Measurements from ENCODE around the gene HDX. TPM values are rescaled to one million over a fixed set of nuclear protein-coding genes. Genes with fewer than 3 reads are reported as not detected.
"Not testable (repeated sequence)": the region's sequence is repeated elsewhere in the genome, so short reads cannot be mapped to it uniquely, and the experiment has no call there.

The HDX gene, protein sequence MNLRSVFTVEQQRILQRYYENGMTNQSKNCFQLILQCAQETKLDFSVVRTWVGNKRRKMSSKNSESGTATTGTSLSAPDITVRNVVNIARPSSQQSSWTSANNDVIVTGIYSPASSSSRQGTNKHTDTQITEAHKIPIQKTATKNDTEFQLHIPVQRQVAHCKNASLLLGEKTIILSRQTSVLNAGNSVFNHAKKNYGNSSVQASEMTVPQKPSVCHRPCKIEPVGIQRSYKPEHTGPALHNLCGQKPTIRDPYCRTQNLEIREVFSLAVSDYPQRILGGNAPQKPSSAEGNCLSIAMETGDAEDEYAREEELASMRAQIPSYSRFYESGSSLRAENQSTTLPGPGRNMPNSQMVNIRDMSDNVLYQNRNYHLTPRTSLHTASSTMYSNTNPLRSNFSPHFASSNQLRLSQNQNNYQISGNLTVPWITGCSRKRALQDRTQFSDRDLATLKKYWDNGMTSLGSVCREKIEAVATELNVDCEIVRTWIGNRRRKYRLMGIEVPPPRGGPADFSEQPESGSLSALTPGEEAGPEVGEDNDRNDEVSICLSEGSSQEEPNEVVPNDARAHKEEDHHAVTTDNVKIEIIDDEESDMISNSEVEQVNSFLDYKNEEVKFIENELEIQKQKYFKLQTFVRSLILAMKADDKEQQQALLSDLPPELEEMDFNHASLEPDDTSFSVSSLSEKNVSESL
- not detected for polyA plus RNA-seq (2012; ENCODE audit: insufficient read depth, insufficient read length)

DNA sequence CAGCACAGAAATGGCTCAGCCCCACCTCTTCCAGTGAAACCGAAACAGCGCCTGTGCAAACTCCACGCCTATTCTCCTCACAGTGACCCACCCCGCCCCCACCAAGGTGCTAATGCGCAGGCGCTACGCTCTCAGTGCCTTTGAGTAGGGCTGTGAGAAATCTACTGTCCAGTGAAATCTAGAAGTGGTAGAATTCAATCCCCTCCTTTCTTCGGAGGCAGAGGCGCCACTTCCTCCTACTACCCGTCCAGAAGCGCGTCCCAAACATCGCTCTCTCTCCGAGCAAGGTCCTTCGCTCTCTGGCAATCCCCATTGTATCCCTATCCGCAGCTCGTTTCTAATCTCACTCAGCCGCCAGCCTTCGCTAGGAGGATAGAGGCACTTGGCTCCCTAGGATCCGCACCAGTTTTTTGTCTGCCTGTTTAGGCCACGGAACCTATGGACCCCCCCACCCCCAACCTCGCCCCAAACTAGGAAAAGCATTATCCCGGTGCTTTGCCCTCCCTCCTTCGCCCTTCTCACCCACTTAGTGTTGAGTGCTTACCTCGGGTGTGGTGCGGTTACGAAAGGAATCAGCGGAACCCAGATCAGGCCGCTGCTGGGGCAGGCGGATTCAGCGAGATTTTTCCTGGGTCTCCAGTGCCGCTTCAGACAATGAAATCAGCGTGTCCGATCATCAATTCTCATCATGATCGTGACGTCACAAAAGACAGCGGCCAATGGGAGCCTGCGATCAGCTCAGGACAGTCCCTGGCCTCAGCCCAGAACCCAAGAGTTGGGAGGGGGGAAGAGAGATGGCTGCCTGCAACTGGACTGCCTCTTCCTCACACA is at the start of gene HDX:
TSS of gene HDX (minus strand) at position 656 of the 831 bp plus-strand sequence. CDS start 27,056 bp downstream, outside the sequence.
- no peak for DNase-seq (ENCODE audit: low read depth, low spot score)
- H3K4me3 ChIP-seq (ENCODE audit: low read length): no peak within 1 kb of the TSS

DNA sequence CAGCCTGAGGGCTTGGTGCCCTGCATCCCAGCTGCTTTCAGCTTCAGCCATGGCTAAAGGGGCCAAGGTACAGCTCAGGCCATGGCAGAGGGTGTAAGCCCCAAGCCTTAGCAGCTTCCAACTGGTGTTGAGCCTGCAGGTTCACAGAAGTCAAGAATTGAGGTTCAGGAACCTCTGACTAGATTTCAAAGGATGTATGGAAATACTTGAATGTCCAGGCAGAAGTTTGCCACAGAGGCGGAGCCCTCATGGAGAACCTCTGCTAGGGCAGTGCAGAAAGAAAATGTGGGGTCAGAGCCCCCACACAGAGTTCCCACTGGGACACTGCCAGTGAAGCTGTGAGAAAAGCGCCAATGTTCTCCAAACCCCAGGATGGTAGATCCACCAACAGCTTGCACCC is 39.1 kb upstream of the HDX start:
- H3K4me3 ChIP-seq (ENCODE audit: low read length): not testable (repeated sequence)
- peak; percentile 0 for DNase-seq (ENCODE audit: low read depth, low spot score)

DNA sequence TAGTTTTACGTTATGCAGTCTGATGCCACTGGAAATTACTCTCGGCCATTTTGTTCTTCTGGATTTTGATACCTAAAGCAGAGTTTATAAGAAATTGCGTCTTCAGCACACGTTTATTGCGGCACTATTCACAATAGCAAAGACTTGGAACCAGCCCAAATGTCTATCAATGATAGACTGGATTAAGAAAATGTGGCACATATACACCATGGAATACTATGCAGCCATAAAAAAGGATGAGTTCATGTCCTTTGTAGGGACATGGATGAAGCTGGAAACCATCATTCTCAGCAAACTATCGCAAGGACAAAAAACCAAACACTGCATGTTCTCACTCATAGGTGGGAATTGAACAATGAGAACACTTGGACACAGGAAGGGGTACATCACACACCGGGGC is 35.4 kb upstream of the HDX start:
- DNase-seq (ENCODE audit: low read depth, low spot score); H3K4me3 ChIP-seq (ENCODE audit: low read length): not testable (repeated sequence)

DNA sequence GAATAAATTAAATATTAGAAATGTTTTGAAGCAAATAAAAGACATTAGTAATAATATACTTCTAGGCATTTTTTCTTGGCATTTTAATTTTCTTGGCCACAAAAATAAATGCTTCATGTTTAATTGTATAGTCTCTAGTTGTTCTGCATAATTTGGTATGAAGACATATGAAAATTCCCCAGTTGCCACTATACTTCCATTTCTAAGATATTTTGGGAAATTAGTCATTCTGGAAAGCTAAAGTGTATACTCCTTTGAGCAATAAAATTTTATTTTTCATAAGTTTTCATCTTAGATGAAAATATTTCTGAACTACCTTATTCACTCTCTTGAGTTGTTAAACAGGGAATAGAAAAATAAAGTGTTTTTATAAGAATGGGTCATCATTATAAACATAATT is 13.8 kb downstream of the HDX start:
- H3K4me3 ChIP-seq (ENCODE audit: low read length): no peak overlapping the region
- DNase-seq (ENCODE audit: low read depth, low spot score): no peak

DNA sequence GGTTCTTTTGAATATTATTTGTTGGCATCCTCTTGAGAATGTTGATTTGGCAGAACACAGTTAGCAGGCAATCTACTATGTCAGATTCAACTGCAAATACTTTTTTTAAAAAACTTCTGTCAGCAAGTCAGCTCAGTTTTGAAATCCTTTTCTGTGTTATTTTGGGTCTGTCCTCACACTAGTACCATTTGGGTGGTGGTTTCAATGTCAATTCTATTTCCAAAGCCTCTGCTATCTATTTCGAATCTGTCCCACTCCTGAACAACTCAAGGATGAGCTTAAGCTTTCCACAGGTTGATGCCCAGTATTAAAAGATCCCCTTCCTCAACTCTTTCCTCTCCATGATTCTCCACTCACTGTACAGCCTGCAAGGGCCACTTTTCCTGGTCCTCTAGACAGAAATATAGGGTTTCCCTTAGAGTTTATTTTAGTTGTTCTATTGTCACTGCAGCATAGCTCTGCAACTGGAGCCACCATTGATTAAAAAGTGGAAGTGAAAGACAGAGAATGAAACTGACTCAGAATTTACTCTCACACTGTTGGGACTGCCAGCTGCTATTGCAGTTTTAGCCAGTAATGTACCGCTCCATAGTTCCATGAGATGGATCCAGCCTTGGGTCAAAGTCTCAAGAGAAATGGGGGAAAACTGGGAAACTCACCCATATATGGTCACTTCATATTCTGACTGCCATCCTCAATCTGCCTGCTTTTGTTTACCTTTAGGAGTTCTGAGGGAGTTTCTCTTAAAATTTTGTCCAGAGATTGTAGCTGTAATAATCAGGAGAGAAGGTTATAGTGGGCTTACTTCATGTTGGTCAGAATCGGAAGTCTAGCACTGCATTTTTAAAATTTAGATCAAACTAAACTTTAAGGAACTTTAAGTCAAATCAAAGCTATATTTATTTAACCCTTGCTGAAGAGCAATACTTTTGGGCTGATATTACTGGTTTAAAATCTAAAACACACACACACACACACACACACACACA is 14.6 kb downstream of the HDX start:
- no peak overlapping the region for H3K4me3 ChIP-seq (ENCODE audit: low read length)
- DNase-seq (ENCODE audit: low read depth, low spot score): no peak

DNA sequence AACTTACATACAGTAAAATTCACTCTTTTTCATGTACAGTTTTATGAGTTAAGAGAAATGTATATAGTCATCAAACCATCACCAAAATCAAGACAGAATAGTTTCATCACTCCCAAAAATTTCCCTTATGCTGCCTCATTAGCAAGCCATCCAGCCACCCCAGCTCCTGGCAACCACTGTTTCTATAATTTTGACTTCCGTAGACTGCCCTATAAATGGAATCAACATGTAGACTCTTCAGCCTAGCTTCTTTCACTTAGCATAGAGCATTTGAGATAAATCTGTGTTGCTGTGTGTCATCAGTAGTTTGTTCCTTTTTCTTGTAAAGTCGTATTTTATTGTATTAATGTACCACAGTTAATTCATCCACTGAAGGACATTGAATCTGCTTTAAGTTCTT is 23.2 kb downstream of the HDX start:
- H3K4me3 ChIP-seq (ENCODE audit: low read length): no peak overlapping the region
- DNase-seq (ENCODE audit: low read depth, low spot score): no peak

DNA sequence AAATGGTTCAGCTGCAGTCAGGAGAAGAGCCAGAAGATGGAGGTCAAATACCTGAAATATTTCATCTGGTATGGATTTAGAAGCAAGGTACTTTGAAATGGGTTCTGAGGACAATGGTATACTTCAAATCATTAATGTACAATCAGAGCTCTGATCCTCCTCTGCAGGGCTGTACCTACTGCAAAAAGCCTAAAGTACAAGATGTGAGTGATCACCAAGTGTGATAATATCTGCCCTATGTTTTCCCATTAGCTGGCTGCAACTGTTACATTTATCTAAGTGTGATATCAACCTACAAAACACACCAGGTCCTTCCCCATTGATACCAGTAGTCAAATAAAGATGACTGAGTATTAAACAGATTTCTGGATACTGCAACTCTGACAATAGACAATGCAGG is 25.1 kb downstream of the HDX start:
- no peak for DNase-seq (ENCODE audit: low read depth, low spot score)
- no peak overlapping the region for H3K4me3 ChIP-seq (ENCODE audit: low read length)

DNA sequence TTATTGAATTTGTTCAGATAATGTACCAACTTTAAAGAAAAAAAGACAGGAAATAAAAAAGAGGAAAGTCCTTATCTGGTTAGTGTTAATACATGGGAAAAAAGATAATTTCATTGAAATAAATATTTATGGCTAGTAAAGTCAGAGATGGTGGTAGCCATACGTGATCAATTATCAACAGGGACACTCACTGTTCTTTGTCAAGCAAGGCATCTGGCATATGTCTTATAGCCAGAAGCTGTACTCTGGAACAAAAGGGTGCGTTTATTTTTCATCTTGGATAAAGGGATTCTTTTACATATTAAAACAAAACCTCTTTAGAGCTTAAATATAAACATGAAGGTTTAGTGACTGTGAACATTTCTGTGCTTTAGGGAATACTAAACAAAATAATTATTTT is 26.7 kb downstream of the HDX start:
- no peak overlapping the region for H3K4me3 ChIP-seq (ENCODE audit: low read length)
- DNase-seq (ENCODE audit: low read depth, low spot score): no peak

DNA sequence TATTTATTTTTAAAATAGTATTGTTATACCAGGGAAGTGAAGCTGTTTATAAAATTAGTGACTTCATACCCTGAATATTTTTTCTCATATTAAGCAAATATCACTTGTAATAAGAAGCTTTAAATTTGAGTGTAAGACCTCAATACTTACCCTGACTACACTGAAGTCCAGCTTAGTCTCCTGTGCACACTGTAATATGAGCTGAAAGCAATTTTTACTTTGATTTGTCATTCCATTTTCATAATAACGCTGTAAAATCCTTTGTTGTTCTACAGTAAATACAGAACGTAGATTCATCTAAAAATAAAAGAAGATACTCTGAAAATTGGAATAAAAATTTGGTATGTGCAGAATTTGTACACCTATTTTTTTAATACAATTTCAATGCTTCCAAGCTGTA is 27.2 kb downstream of the HDX start:
- no peak overlapping the region for H3K4me3 ChIP-seq (ENCODE audit: low read length)
- no peak for DNase-seq (ENCODE audit: low read depth, low spot score)

DNA sequence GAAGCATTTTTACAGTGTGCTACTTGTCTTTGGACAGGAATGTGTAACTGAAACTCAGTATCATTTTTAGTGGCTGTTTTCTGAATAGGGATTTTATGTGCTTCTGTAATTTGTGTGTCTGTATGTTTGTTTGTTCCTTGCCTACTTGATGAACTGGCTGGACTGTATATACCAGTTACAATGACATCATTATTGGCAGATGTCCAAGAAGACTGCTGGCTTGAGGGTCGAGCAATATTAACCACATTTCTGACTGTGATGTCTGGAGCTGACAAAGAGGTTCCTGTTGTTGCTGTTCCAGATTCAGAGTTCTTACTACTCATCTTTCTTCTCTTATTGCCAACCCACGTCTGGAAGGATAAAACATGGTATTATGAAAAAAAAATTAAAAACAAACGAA is 33.0 kb downstream of the HDX start:
- no peak overlapping the region for H3K4me3 ChIP-seq (ENCODE audit: low read length)
- DNase-seq (ENCODE audit: low read depth, low spot score): no peak

DNA sequence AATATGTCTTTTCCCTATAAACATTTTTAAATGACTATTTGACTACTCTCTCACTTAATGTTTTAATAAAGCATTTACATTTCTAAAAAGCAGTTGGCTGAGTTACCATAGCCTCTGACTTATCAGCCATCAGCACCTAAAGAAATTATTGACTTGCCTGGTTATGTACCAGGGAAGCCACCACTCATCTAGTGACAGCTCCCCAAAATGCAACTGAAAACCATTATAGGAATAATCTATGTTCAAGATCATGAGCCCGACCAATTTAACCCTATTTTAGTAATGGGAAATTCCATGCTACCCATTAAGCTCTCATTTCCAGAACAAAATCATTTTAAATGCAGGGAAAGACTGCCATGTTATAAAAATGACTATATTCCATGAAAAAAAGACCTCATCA is 34.4 kb downstream of the HDX start:
- DNase-seq (ENCODE audit: low read depth, low spot score): no peak
- no peak overlapping the region for H3K4me3 ChIP-seq (ENCODE audit: low read length)

DNA sequence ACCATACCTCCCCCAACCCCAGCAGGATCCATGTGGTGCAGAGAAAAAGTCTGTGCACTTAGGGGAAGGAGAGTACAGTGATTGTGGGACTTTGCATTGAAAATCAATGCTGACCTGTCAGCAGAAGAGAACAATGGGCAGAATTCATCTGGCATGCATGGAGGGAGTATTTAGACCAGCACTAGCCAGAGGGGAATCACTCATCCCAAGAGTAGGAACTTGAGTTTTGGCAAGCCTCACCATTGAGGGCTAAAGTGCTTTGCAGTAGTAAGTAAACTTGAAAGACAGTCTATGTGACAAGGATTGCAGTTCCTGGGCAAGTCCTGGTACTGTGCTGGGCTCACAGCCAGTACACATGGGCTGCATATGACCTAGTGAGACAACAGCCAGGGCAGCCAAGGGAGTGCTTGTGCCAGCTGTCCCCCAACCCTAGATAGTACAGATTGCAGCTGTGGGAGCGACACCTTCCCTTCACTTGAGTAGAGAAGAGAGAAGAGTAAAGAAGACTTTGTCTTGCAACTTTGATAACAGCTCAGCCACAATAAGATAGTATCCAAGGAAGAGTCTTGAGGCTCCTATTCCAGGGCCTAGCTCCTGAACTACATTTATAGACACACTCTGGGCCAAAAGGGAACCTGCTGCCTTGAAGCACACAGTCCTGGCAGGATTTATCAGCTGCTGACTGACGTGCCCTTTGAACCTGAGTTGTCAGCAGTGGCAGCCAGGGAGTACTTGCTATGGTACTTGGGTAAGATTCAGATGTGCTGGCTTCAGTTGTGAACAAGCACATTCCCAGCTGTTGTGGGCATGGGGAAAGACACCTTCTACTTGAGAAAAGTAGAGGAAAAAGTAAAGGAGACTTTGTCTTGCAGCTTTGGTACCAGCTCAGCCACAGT is 48.7 kb downstream of the HDX start:
- no peak for DNase-seq (ENCODE audit: low read depth, low spot score)
- no peak overlapping the region for H3K4me3 ChIP-seq (ENCODE audit: low read length)

DNA sequence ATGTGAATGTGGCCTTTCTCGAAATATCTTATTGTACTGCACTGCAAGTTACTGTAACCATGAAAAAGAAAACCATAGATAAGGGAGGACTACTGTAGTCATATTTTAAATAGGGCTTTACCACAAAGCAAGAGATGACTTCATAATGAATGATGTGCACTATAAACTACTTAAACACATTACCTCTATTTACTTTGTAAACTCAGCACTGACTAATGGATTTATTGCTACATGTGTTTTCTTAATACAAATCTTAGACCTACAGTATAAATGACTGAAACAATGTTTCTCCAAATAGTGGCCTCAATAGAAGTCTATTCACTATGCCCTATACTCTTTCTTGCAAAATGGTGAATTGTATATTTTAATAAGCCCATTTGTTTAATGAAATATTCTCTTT is 61.1 kb downstream of the HDX start:
- DNase-seq (ENCODE audit: low read depth, low spot score): no peak
- H3K4me3 ChIP-seq (ENCODE audit: low read length): no peak overlapping the region

DNA sequence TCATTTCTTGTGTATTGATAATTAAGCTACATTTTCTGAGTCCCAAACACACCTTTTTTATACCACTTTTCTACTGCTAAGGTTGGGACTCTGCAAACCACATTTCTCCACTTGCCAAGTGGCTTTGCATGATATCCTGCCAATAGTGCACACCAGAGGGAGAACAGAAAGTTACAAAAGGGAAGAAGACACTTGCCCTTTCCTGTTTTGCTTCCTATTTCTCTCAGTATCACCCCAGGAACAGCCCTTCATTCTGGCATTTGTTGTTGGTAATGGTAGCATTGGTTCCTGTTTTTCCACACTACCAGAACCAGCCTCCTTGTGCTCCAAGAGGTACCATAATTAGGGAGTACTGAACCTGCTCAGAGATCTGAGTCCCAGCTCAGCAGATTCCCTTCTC is 87.1 kb downstream of the HDX start:
- DNase-seq (ENCODE audit: low read depth, low spot score): no peak
- H3K4me3 ChIP-seq (ENCODE audit: low read length): no peak overlapping the region

DNA sequence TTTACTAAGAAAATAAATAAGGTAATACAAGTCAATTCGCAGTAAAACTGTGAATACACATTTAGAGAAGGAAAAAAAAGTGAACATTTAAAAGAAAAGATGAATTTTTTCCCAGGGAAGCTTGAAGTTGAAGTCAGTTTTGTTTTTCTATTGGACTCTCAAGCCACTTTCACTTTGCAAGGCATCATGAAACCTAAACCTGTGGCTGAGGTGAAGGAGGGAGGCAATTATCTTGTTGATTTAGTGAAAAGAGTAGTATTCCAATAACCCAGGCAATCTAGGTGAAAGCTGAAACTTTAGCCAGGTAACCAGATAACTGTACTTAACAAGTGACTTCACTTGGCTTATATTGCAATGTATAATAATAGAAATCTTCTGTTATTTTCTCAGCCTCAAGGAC is 138.6 kb downstream of the HDX start:
- DNase-seq (ENCODE audit: low read depth, low spot score): no peak
- H3K4me3 ChIP-seq (ENCODE audit: low read length): no peak overlapping the region

DNA sequence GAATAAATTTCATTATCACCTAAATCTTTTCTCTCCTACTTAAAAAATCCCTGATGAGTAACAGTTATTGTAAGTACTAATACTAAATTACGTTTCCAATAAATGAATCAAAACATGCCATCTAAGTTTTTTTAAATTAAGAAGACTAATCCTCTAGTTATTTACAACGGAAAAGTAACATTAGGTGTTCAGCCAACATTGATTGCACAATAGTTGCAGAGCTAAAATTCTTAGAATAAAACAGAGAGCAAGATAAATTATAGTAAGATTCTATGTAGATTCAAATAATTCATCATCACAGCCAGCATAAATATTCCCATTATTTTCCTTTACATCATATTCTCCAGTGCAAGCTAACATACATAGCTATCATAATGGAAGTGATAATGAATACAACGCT is 139.2 kb downstream of the HDX start:
- DNase-seq (ENCODE audit: low read depth, low spot score): no peak
- H3K4me3 ChIP-seq (ENCODE audit: low read length): no peak overlapping the region

DNA sequence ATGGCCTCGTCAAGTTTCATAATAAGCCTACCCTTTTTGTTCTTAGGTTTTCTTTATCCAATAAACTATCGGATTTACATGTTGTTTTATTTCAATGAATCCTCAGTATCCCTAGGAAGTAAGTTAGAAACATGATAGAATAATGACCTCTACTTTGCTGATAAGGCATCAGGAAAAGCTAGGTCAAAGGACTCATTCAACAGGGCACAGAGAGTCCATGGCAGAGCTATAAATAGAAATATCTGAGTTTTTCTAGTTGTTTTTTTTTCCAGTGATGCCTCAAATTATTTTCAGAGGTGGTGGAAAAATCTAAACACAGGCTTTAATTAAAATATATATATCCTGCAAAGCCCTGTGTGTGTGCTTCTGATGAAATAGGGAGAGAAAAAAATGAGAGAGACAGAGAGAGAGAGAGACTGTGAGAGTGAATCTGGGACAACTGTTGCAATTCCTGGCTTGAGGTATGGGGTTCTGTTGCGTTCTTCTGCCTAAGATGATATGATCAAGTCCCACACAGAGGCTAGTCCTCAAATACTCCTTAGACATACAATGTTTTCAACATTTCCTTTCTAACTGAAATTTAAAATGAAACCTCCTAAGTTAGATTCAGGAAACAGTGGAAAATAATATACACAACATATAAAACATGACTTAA is 139.9 kb downstream of the HDX start:
- no peak overlapping the region for H3K4me3 ChIP-seq (ENCODE audit: low read length)
- DNase-seq (ENCODE audit: low read depth, low spot score): no peak

Measured in Jurkat, Clone E6-1 (cell line).